Measurements from ENCODE around the gene MARCHF7.

DNA sequence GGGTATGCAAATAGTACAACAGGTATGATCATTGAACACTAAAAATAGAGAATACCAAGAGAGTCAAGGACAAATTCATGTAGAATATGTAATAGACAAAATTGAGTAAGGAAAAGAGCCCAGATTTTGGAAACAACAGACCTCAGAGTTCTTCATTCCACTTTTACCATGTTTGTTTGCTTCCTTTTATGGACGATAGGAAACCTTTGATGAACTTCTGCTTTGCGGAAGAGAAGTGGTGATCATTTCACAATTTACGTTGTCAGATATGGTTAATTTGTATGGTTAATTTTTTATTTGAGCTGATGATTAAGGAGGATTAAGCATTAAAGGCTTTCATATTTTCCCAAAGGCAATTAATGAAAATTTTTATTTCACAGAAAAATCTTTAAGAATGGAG, 16.3 kb downstream of the MARCHF7 start:
- TF ChIP-seq, protein P1, sequence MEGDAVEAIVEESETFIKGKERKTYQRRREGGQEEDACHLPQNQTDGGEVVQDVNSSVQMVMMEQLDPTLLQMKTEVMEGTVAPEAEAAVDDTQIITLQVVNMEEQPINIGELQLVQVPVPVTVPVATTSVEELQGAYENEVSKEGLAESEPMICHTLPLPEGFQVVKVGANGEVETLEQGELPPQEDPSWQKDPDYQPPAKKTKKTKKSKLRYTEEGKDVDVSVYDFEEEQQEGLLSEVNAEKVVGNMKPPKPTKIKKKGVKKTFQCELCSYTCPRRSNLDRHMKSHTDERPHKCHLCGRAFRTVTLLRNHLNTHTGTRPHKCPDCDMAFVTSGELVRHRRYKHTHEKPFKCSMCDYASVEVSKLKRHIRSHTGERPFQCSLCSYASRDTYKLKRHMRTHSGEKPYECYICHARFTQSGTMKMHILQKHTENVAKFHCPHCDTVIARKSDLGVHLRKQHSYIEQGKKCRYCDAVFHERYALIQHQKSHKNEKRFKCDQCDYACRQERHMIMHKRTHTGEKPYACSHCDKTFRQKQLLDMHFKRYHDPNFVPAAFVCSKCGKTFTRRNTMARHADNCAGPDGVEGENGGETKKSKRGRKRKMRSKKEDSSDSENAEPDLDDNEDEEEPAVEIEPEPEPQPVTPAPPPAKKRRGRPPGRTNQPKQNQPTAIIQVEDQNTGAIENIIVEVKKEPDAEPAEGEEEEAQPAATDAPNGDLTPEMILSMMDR (IDR thresholded peaks at IDR 0.05): no peak
- TF ChIP-seq POLR2AphosphoS5 (IDR thresholded peaks at IDR 0.05) (no peak), POLR2A (IDR thresholded peaks at IDR 0.05) (no peak)
